ENCODE data around the gene SDK2.

DNA sequence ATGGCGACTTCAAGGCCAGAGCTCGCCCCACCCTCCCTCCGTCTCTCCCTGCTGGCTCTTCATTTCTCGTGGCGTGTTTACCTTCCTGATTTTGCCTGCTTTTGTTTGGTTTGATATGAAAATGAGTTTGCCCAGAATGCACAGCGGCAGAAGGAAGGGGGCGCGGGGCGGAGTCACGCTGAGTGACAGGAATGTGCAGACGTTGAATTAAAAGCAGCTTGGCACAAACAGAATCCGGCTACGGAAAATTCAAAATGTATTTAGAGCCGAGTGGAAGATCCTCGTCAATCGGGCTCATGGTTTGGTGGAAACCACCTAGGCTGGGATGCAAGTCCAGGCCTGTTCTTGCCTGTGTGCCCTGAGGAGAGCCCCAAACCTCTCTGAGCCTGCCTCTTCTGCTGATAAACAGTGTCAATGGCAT is 102.7 kb downstream of the SDK2 start:
- TF ChIP-seq GATA2 (IDR thresholded peaks at IDR 0.05; ENCODE audit: low read depth, low read length) (no peak), GATA3 (IDR thresholded peaks at IDR 0.05; ENCODE audit: low read depth, low read length) (no peak)

Measured in SH-SY5Y (cell line).